Middle frontal gyrus (tissue), 1 donor: ENCODE results near the gene SIRT1.
"Not testable (repeated sequence)": the region's sequence is repeated elsewhere in the genome, so short reads cannot be mapped to it uniquely, and the experiment has no call there.

Source experiments
- DNase-seq: peaks from one replicate; pipeline ENCODE4 v3.0.0-alpha.2; 2015; ENCODE audit warnings: low spot score; ENCODE audit errors: extremely low spot score

The SIRT1 gene

DNA sequence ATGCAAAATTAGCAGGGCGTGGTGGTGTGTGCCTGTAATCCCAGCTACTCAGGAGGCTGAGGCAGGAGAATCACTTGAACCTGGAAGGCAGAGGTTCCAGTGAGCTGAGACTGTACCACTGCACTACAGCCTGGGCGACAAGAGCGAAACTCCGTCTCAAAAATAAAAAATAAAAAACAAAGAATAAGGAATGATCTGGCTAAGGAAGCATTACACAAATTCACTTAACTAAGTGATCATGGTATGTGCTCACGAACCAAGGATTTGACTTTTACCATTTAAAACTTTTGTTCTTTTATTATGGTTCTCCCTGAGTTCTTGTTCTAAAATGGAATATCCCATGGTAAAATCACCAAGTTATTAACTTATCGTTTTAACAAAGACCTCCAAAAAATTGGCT is 71.2 kb downstream of the SIRT1 start:
- no peak for DNase-seq

GRCh38 chr10:67959839-67960476 is 75.5 kb downstream of the SIRT1 start:
- DNase-seq = no peak

DNA sequence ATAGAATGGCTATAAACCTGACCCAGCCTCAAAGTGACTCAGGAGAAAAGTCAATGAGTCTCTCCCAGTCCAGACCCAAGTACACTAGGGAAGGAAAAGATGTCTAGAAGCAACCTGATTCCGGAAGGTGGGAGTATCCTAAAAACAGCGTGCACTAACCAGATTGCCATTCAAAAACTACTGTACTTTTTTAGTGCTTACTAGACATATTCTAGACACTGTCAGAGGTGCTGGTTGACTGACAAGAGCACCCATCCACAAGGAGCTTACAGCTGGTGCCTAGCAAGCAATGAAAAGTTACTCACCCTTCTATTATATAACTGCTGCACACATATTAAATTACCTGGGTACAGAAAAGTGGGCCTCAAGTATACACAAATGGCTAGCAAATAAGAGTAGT is 81.0 kb downstream of the SIRT1 start:
- DNase-seq = no peak

- DNase-seq = not testable (repeated sequence)
These were observed 81.6 kb downstream of the SIRT1 start for GRCh38 chr10:67966035-67966434.
